CD14-positive monocyte (primary cell): Measurements from ENCODE around the gene BTNL3. TPM values are rescaled to one million over a fixed set of nuclear protein-coding genes. Genes with fewer than 3 reads are reported as not detected.

ENCODE experiments used
- DNase-seq, 3 donors: peaks; one replicate each; pipeline ENCODE4 v3.0.0-alpha.2; 2011 to 2022
- H2AFZ ChIP-seq: 2 replicates; pipeline ENCODE4 v1.6.0; 2012; ENCODE audit warnings: mild to moderate bottlenecking, low read depth, low read length, inconsistent platforms; ENCODE audit not compliant: insufficient read depth, poor library complexity, severe bottlenecking
- H3K27ac ChIP-seq, 2 donors: 1 replicate in 1 of 2; 2 replicates in 1 of 2; pipeline ENCODE4 v1.5.1; 2012 to 2013; ENCODE audit warnings: low read length in 2 of 2, control low read depth in 1 of 2, inconsistent platforms in 1 of 2, low read depth in 1 of 2, mild to moderate bottlenecking in 1 of 2
- H3K27me3 ChIP-seq, 2 donors: one replicate each; pipeline versions ENCODE4 v1.6.0 to v1.6.1; 2011 to 2013; ENCODE audit warnings: low read length in 2 of 2; ENCODE audit not compliant: control insufficient read depth in 2 of 2, insufficient read depth in 2 of 2
- H3K36me3 ChIP-seq, 2 donors: replicated peaks in 1 of 2; 1 replicate in 1 of 2; 2 replicates in 1 of 2; pipeline versions ENCODE4 v1.5.1 to v1.6.1; 2012 to 2013; ENCODE audit warnings: low read length in 2 of 2, control low read depth in 1 of 2, inconsistent platforms in 1 of 2, mild to moderate bottlenecking in 1 of 2; ENCODE audit not compliant: insufficient read depth in 2 of 2, control insufficient read depth in 1 of 2
- H3K4me1 ChIP-seq, 2 donors: 1 replicate in 1 of 2; 2 replicates in 1 of 2; pipeline versions ENCODE4 v1.5.1 to v1.6.1; 2012 to 2013; ENCODE audit warnings: low read length in 2 of 2, control low read depth in 1 of 2, inconsistent platforms in 1 of 2, mild to moderate bottlenecking in 1 of 2, moderate library complexity in 1 of 2; ENCODE audit not compliant: insufficient read depth in 2 of 2, control insufficient read depth in 1 of 2
- H3K4me2 ChIP-seq: replicated peaks from 2 replicates; pipeline ENCODE3; 2012; ENCODE audit warnings: low read length, moderate library complexity, mild to moderate bottlenecking; ENCODE audit not compliant: poor library complexity, severe bottlenecking; ENCODE audit errors: extremely low read depth
- H3K4me3 ChIP-seq, 3 experiments: fragments of 200-600 bp in 1 of 3; sonication (generic) in 1 of 3; replicated peaks in 1 of 3; 1 replicate in 2 of 3; 2 replicates in 1 of 3; pipeline ENCODE4 v1.5.1; 2011 to 2013; ENCODE audit warnings: low read length in 3 of 3, mild to moderate bottlenecking in 3 of 3, control low read depth in 2 of 3, low read depth in 2 of 3, inconsistent platforms in 1 of 3, moderate library complexity in 1 of 3
- H3K79me2 ChIP-seq: 2 replicates; pipeline ENCODE4 v1.6.0; 2012; ENCODE audit warnings: mild to moderate bottlenecking, control low read depth, inconsistent platforms, low read length, moderate library complexity; ENCODE audit not compliant: insufficient read depth
- H3K9ac ChIP-seq: 2 replicates; pipeline ENCODE4 v1.6.0; 2017; ENCODE audit warnings: low read length, mild to moderate bottlenecking; ENCODE audit not compliant: insufficient read depth, poor library complexity, severe bottlenecking
- H3K9me3 ChIP-seq, 2 donors: replicated peaks in 1 of 2; 1 replicate in 1 of 2; 2 replicates in 1 of 2; pipeline versions ENCODE4 v1.5.1 to v1.6.1; 2012 to 2013; ENCODE audit warnings: low read length in 2 of 2, control low read depth in 1 of 2; ENCODE audit not compliant: control insufficient read depth in 1 of 2, insufficient read depth in 1 of 2
- H4K20me1 ChIP-seq: 2 replicates; pipeline ENCODE4 v1.6.0; 2012; ENCODE audit warnings: mild to moderate bottlenecking, low read length, control low read depth, moderate library complexity; ENCODE audit not compliant: insufficient read depth
- H3K27ac Mint-ChIP-seq, 7 donors: one replicate each; pipeline ENCODE4 v1.8.0; 2020; ENCODE audit warnings: mild to moderate bottlenecking in 7 of 7, mixed read lengths in 7 of 7, moderate library complexity in 6 of 7, inconsistent platforms in 2 of 7
- H3K27me3 Mint-ChIP-seq, 3 donors: one replicate each; pipeline ENCODE4 v1.8.0; 2021 to 2022; ENCODE audit warnings: low read depth in 3 of 3, mild to moderate bottlenecking in 3 of 3, mixed read lengths in 3 of 3, moderate library complexity in 3 of 3, inconsistent platforms in 1 of 3
- H3K36me3 Mint-ChIP-seq, 2 donors: one replicate each; pipeline ENCODE4 v1.8.0; 2020; ENCODE audit warnings: mixed read lengths in 2 of 2, inconsistent platforms in 1 of 2, mild to moderate bottlenecking in 1 of 2
- H3K4me1 Mint-ChIP-seq: one replicate; pipeline ENCODE4 v1.8.0; 2020; ENCODE audit warnings: mild to moderate bottlenecking, mixed read lengths
- H3K4me3 Mint-ChIP-seq, 2 donors: one replicate each; pipeline ENCODE4 v1.8.0; 2020; ENCODE audit warnings: mild to moderate bottlenecking in 2 of 2, mixed read lengths in 2 of 2, moderate library complexity in 1 of 2
- H3K9me3 Mint-ChIP-seq, 7 donors: one replicate each; pipeline ENCODE4 v1.8.0; 2020 to 2022; ENCODE audit warnings: mixed read lengths in 7 of 7, mild to moderate bottlenecking in 6 of 7, moderate library complexity in 6 of 7, inconsistent platforms in 2 of 7
- CTCF ChIP-seq: fragments of 200-600 bp; IDR thresholded peaks from one replicate; pipeline ENCODE4 v1.8.0; 2022; ENCODE audit warnings: antibody characterized with exemption, mild to moderate bottlenecking
- WGBS: methylation state at CpG from one replicate; pipeline ENCODE4 v1.1.5; 2013; ENCODE audit warnings: missing lambda C conversion rate; ENCODE audit not compliant: insufficient coverage; 5-methylcytosine and 5-hydroxymethylcytosine counted together
- intact Hi-C, 2 donors: fragments of 100-400 bp; cut with micrococcal nuclease; formaldehyde crosslinking; loops; one replicate each; pipeline versions ENCODE4 v1.15.0 to v1.15.1; 2023
- polyA plus RNA-seq, 3 donors: library from polyadenylated mRNA; depleted of rRNA in 1 of 3; unstranded in 2 of 3; stranded (reverse) in 1 of 3; fragments of 300-500 nt in 2 of 3; fragments of >200 nt in 1 of 3; fragmentation: Illumina TruSeq in 2 of 3; gene quantifications; 1 replicate in 2 of 3; 2 replicates in 1 of 3; pipeline ENCODE4 v1.2.3, GENCODE V29; 2012 to 2021

Gene BTNL3
- polyA plus RNA-seq, 3 donors = 0.08 to 0.20 TPM; not detected in 1

GRCh38 chr5:181037365-181037861 is 48.8 kb downstream of the BTNL3 start:
- H3K36me3 ChIP-seq = no peaks in the 10 kb centered on the region
- no peak overlapping the region for H2AFZ ChIP-seq
- no peaks in the 10 kb centered on the region for H3K36me3 Mint-ChIP-seq
- no peak overlapping the region for H3K4me2 ChIP-seq
- H3K27ac ChIP-seq = no peak overlapping the region
- H3K9me3 Mint-ChIP-seq = peaks cover 0 to 12% (median 2%) of the 10 kb centered on the region in 7 donors
- H3K4me3 ChIP-seq = no peak overlapping the region
- no peaks in the 10 kb centered on the region for H3K4me1 ChIP-seq
- peak overlapping the region in 1 of 7 donors; percentile 53 for H3K27ac Mint-ChIP-seq
- H3K4me1 Mint-ChIP-seq = no peaks in the 10 kb centered on the region
- no peaks in the 10 kb centered on the region for H4K20me1 ChIP-seq
- peaks cover 9 to 24% (median 16%) of the 10 kb centered on the region in 3 donors for H3K27me3 Mint-ChIP-seq
- peaks cover 0 to 3% of the 10 kb centered on the region in 2 donors for H3K9me3 ChIP-seq
- no peaks in the 10 kb centered on the region for H3K27me3 ChIP-seq
- DNase-seq = no peak
- no peak for TF ChIP-seq CTCF
- no peaks in the 10 kb centered on the region for H3K79me2 ChIP-seq
- intact Hi-C loops = no loop called here
- 100% methylated on average over 3 of the region's 4 CpGs for WGBS
- H3K4me3 Mint-ChIP-seq = no peak overlapping the region
- no peak overlapping the region for H3K9ac ChIP-seq

GRCh38 chr5:181039471-181039870 is 50.8 kb downstream of the BTNL3 start:
- H4K20me1 ChIP-seq = no peaks in the 10 kb centered on the region
- no peak overlapping the region for H3K4me3 ChIP-seq
- no peaks in the 10 kb centered on the region for H3K9me3 ChIP-seq
- H3K27me3 ChIP-seq = no peaks in the 10 kb centered on the region
- H3K36me3 ChIP-seq = no peaks in the 10 kb centered on the region
- intact Hi-C loops = no loop called here
- no peak overlapping the region for H2AFZ ChIP-seq
- Mint-ChIP-seq H3K36me3 (no peaks in the 10 kb centered on the region), H3K27me3 (peaks cover 12 to 28% (median 17%) of the 10 kb centered on the region in 3 donors), H3K4me3 (no peak overlapping the region), H3K4me1 (no peaks in the 10 kb centered on the region), H3K9me3 (peaks cover 0 to 5% (median 2%) of the 10 kb centered on the region in 7 donors), H3K27ac (no peak overlapping the region)
- DNase-seq = no peak
- WGBS = 80% methylated on average over 2 of the region's 8 CpGs
- no peak for TF ChIP-seq CTCF
- no peak overlapping the region for H3K9ac ChIP-seq
- H3K4me1 ChIP-seq = no peaks in the 10 kb centered on the region
- no peaks in the 10 kb centered on the region for H3K79me2 ChIP-seq
- H3K27ac ChIP-seq = no peak overlapping the region
- H3K4me2 ChIP-seq = no peak overlapping the region
